ENCODE data around the gene DDIT4. TPM values are rescaled to one million over a fixed set of nuclear protein-coding genes. Genes with fewer than 3 reads are reported as not detected.

Gene DDIT4
- total and polyA plus RNA-seq, 9 of the 15 experiments (the other 6 are each of a cell fraction or from before 2014, with no cell fraction given), result 8.2 to 675 (median 159) TPM

DNA sequence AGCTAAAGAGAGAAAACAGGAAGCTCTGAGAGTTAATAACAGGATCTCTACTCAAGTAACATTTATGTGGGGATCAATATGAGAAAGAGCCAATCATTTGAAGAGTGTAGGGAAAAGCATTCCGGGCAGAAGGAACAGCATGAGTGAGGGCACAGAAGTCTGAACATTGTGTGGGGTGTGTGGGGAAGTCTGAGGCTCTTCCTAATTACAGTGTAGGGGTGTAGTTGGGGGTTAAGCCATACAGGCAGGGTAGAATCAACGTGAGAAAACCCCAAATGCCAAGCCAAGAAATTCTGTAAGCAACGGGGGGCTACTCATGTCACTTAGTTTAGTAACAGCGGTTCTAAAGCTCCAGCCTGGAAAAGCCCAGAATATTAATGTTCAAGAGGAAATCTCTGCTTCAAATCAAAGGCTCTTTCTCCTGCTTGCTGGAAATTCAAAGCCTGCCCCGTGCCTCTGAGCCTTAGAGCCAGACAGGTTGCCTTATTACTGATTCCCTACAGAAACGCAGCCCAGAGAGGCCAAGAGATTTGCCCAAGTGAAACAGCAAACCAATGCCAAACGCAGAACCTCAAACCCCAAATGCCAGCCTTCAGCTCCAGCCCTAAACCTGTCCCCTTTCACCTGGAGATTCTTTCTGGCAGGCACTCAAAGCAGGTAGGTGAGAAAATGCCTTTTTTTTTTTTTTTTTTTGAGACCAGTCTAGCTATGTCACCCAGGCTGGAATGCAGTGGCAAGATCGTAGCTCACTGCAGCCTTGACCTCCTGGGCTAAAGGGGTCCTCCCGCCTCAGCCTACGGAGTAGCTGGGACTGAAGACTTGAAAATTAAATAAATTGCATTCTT lies 44.9 kb downstream of the DDIT4 start:
- BruUV-seq (replicated peaks), result no TSS peak
- ChIA-PET CTCF (ENCODE audit: low intra/inter-chr PET ratio) (no interaction called here), POLR2A (interaction anchor here (1.0 to 9.2 kb wide), 3 partner anchors 13 to 103 kb away, joined by 3 to 267 read pairs (median 199); partner anchors contain the start of genes ANAPC16 and DDIT4)
- Histone ChIP-seq H3K36me3 (ENCODE audit: control insufficient read depth, insufficient read depth, low read length) (no peaks in the 10 kb centered on the region), H3K79me2 (ENCODE audit: control insufficient read depth, insufficient read depth, low read length) (no peaks in the 10 kb centered on the region), H3K27ac (ENCODE audit: extremely low read depth, low read depth, low read length) (peak overlapping the region; percentile 97; the same call in 1 of the 3 replicates), H3K9me3 (replicated peaks; ENCODE audit: control insufficient read depth, insufficient read depth, low read depth, low read length) (no peaks in the 10 kb centered on the region), H2AFZ (ENCODE audit: low read depth, low read length) (no peak overlapping the region), H3K4me3 (no peak overlapping the region), H3K4me2 (ENCODE audit: insufficient read depth, low read length) (no peak overlapping the region), H3K4me1 (replicated peaks in 1 of 2; ENCODE audit: control insufficient read depth in 2 of 2, insufficient read depth in 2 of 2, low read length in 2 of 2) (peaks cover 61 to 63% of the 10 kb centered on the region in 2 experiments), H3K9me1 (ENCODE audit: control insufficient read depth, insufficient read depth, low read length) (peaks cover 8% of the 10 kb centered on the region), H4K20me1 (replicated peaks; ENCODE audit: control insufficient read depth, insufficient read depth, low read length) (no peaks in the 10 kb centered on the region), H3K9ac (ENCODE audit: insufficient read depth in 1 of 2, low read depth in 2 of 2, low read length in 2 of 2) (no peak overlapping the region; a peak in 1 of 4 replicates), H3K27me3 (ENCODE audit: control insufficient read depth in 2 of 2, insufficient read depth in 2 of 2, low read length in 2 of 2) (no peaks in the 10 kb centered on the region)
- 80% methylated on average over 10 of the region's 10 CpGs for WGBS (ENCODE audit: insufficient coverage, low coverage, missing lambda C conversion rate)
- ATAC-seq, result no peak
- DNase-seq (ENCODE audit: extremely low read depth in 1 of 4, low spot score in 3 of 4), result no peak
- FAIRE-seq, result no peak
- TF ChIP-seq SMARCB1 (IDR thresholded peaks at IDR 0.05; ENCODE audit: insufficient read length, low read depth), result no peak
- peak; percentile 53 for TF ChIP-seq ZFP36 (IDR thresholded peaks at IDR 0.05; ENCODE audit: low read depth, low read length, partially characterized antibody)
- TF ChIP-seq RCOR1 (IDR thresholded peaks at IDR 0.05; ENCODE audit: borderline replicate concordance in 1 of 2, low read depth in 2 of 2, low read length in 2 of 2), result peak in 1 of 2 experiments; percentile 6; a peak in 1 of 4 replicates
- 0 out of 2 replicates have a peak, but pooled peaks have one; percentile 38 for TF ChIP-seq BCOR (IDR thresholded peaks at IDR 0.05)
- peak; percentile 64 to 80; a peak in 2 of 4 replicates for TF ChIP-seq KDM1A (IDR thresholded peaks at IDR 0.05)
- TF ChIP-seq ZNF695 (CRISPR knock-in tag; IDR thresholded peaks at IDR 0.05), result no peak
- TF ChIP-seq NCOA1 (IDR thresholded peaks at IDR 0.05; ENCODE audit: low read depth), result no peak
- no peak for TF ChIP-seq ZNF586 (CRISPR knock-in tag; conservative IDR thresholded peaks at IDR 0.05)
- peak; percentile 70 for TF ChIP-seq RBM25 (IDR thresholded peaks at IDR 0.05; ENCODE audit: low read depth, low read length, severe bottlenecking)
- TF ChIP-seq HDGF (IDR thresholded peaks at IDR 0.05), result no peak
- no peak for TF ChIP-seq HMG20B (CRISPR knock-in tag; IDR thresholded peaks at IDR 0.05)
- TF ChIP-seq NCOA4 (IDR thresholded peaks at IDR 0.05; ENCODE audit: partially characterized antibody), result no peak
- TF ChIP-seq BACH1 (tag; IDR thresholded peaks at IDR 0.05), result peak; percentile 24; the same call in 1 of the 2 replicates
- no peak for TF ChIP-seq HNRNPUL1 (IDR thresholded peaks at IDR 0.05; ENCODE audit: low read length)
- no peak for TF ChIP-seq SPI1 (IDR thresholded peaks at IDR 0.05; ENCODE audit: borderline replicate concordance, low read depth, low read length)
- in situ Hi-C loops (cut with MboI) (no loop called here), intact Hi-C loops (cut with micrococcal nuclease) (no loop called here)
